Measurements from ENCODE around the gene MRGPRD.
"Not testable (repeated sequence)": the region's sequence is repeated elsewhere in the genome, so short reads cannot be mapped to it uniquely, and the experiment has no call there.

MRGPRD gene

GRCh38 chr11:68977781-68978625 lies 2.8 kb downstream of the MRGPRD start:
- DNase-seq (ENCODE audit: low spot score), result no peak
- no peak overlapping the region for H3K27ac ChIP-seq
- TF ChIP-seq CTCF (conservative IDR thresholded peaks at IDR 0.05; ENCODE audit: low read depth), result no peak
- ChIA-PET POLR2A (ENCODE audit: low non-redundant PET) (no interaction called here), CTCF (no interaction called here)

DNA sequence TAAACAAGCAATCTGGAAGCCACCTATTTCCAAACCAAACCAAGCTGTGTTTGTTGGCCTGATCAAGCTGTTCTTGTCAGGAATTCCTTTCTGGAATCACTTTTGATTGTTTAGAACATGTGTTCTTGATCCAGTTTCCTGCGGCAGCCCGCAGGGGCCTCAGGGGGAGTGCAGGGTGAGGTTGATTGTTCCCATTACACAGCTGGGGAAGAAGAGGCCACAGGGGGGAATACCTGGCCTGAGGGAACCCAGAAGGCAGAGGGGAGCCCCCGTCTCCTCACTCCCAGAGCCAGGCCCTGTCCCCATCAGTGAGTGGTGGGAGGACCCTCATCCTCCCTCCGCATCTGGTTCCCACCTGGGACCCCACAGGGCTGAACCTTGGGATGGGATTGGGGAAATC lies 4.2 kb downstream of the MRGPRD start:
- H3K27ac ChIP-seq, result no peak overlapping the region
- no peak for DNase-seq (ENCODE audit: low spot score)
- no peak for TF ChIP-seq CTCF (conservative IDR thresholded peaks at IDR 0.05; ENCODE audit: low read depth)
- CTCF ChIA-PET, result no interaction called here
- POLR2A ChIA-PET (ENCODE audit: low non-redundant PET), result no interaction called here

DNA sequence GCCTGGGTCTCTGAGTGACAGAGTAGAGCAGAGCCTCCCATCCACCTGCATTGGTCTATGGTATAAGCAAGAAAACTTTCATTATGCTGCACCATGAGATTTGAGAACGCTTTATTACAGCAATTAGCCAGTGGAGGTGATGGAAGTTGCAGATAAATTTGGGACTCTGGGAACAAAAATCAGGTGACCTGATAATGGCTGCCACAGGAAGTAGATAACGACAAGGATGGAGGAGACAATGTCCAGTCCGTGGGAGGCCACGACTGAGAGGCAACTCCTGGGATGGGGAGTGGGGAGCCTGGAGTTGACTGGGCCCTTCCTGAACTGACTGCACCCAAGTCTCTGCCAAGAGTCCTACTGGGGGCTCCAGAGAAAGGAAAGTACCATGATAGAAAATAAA lies 4.7 kb downstream of the MRGPRD start:
- DNase-seq (ENCODE audit: low spot score), result no peak
- TF ChIP-seq CTCF (conservative IDR thresholded peaks at IDR 0.05; ENCODE audit: low read depth), result no peak
- CTCF ChIA-PET, result no interaction called here
- POLR2A ChIA-PET (ENCODE audit: low non-redundant PET), result no interaction called here
- H3K27ac ChIP-seq, result no peak overlapping the region

DNA sequence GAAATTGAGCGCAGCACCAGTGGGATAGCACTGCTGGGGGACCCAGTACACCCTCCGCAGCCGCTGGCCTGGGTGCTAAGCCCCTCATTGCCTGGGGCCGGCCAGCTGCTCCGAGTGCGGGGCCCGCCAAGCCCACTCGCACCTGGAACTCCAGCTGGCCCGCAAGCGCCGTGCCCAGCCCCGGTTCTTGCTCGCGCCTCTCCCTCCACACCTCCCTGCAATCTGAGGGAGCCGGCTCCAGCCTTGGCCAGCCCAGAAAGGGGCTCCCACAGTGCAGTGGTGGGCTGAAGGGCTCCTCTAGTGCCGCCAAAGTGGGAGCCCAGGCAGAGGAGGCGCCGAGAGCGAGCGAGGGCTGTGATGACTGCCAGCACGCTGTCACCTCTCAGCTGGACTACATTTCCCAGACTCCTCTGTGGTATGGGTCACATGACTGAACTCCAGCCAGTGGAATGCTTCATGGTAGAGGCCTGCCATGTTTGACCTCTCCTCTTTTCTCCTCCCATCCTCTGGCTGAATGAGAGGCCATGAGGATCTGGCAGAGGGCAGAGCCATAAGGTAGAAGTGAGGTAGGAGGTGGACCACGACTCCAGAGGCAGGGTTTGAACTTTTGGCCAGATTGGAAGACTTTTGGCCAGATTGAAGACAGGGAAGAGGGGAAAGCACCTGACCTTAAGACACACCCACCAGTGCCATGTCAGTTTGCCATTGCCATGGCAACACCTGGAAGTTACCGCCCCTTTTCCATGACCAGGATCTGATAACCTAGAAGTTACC lies 6.2 kb downstream of the MRGPRD start:
- ChIA-PET POLR2A (ENCODE audit: low non-redundant PET) (no interaction called here), CTCF (no interaction called here)
- DNase-seq (ENCODE audit: low spot score), result peak; percentile 41
- no peak overlapping the region for H3K27ac ChIP-seq
- no peak for TF ChIP-seq CTCF (conservative IDR thresholded peaks at IDR 0.05; ENCODE audit: low read depth)

DNA sequence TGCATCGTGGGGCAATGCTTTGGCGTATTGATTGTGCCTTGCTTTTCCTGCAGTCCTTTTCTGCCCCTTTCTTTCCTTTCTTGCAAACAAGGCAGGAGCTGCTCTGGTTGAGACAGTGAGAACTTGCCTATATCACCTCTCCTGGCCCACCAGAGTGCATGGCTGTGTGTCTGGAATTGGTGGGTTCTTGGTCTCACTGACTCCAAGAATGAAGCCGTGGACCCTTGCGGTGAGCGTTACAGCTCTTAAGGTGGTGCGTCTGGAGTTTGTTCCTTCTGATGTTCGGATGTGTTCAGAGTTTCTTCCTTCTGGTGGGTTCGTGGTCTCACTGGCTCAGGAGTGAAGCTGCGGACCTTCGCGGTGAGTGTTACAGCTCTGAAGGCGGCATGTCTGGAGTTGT lies 7.1 kb downstream of the MRGPRD start:
- DNase-seq (ENCODE audit: low spot score); H3K27ac ChIP-seq; POLR2A ChIA-PET (ENCODE audit: low non-redundant PET); CTCF ChIA-PET: not testable (repeated sequence)

DNA sequence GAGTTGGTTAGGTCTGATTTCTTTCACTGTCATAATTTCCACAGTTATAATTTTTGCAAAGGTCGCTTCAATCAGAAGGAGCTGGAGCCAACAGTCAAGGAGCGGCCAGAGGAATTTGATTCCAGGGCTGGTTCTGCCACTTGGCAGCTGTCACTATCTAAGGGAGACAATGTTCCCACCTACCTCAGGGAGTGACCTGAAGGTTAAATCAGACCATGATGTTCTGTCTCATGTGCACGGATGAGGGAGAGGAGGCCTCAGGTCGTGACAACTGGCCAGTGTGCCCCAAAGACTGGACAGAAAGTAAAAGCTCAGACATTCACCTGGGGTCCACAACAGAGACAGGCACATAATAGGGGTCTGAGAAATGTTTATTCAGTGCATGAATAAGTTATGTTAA lies 7.6 kb downstream of the MRGPRD start:
- no peak for TF ChIP-seq CTCF (conservative IDR thresholded peaks at IDR 0.05; ENCODE audit: low read depth)
- ChIA-PET POLR2A (ENCODE audit: low non-redundant PET) (no interaction called here), CTCF (no interaction called here)
- DNase-seq (ENCODE audit: low spot score), result no peak
- no peak overlapping the region for H3K27ac ChIP-seq

Data from RWPE1 (cell line).